HG03139 (cell line): Measurements from ENCODE around the gene LRIG1.

Source experiments
- ATAC-seq: cut with Tn5 transposase; IDR thresholded peaks from one replicate; pipeline ENCODE4 v1.9.1; 2021; ENCODE audit not compliant: unreplicated experiment

Gene LRIG1

DNA sequence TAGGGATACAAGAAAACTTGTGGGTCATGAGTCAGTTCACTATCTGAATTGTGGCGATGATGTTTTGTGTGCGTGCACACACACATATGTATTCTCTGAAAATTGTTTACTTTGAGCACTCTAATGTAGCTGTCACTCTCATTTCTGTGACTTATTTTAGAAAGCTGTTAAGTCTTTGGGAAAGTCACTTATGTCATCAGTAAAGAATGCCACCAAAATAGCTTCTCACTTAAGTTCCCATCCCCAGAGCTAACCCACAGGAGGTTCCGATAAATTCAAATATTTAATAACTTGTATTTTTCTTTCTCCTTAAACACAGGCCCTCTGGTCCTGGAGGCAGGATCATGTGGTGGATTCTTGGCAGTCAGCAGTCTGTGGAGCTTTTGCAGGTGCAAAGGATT is 138.3 kb downstream of the LRIG1 start:
- ATAC-seq = no peak

DNA sequence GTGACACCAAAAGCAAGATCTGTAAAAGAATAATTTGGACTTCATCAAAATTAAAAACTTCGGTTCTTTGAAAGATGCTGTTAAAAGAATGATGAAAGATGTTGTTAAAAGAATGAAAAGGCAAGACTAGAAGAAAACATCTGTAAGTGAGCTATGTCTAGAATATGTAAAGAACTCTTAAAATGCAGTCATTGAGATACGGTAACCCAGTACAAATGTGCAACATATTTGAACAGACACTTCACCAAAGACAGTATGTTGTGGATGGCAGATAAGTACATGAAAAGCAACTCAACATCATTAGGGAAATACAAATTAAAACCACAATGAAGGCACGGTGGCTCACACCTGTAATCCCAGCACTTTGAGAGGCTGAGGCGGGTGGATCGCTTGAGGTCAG is 139.5 kb downstream of the LRIG1 start:
- no peak for ATAC-seq

DNA sequence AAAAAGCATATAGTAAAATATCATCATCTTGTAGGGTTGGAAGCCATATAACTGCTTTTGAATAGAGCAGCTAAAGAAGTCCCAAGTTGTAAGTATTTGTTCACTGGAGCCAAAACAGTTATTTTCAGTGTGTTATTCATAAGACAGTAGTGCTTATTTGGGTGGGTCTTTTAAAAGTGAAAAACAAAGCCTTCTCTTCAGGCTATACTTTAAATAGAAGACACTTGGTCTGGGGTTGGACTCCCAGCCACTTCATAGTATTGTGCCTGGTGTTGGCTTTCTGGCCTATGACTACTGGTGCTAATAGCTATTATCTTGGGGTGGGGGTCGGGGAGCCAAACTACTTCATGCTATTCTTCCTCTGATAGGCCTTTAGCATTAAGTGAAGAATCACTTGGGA is 144.8 kb downstream of the LRIG1 start:
- no peak for ATAC-seq

DNA sequence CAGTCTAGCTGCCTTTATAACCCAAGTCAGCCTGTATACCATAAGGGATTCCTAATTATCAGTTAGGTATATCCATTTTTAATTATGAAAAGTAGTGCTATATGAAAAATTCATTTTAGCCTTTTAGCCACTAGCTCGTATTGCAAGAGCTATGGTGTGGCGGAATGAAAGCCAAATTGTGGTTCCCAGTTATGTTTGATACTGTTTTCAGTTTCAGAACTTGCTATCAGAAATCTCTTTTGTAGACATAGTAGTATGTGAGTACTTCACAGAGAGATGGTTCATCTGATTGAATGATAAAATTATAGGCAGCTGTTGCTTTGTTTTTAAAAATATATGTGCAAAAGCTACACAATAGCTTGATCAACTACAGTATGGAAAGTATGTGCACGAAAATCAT is 145.4 kb downstream of the LRIG1 start:
- ATAC-seq = no peak

DNA sequence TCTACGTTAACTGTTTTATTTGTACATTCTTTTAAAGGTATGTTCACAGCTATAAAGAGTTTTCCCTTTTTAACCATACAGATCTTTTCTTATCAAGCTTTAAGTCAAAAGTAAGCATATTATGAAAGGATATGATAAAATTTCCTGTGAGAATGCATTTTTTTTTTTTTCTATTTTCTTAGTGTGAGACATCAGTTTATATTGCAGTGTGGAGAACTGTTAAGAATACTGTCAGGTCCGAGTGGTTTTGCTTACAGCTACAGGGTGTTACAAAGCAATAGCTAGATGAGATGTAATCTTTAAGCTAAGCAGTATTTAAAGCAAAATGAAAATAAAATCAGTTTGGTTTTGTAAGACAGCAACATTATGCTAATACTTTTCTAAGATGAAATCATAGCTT is 146.8 kb downstream of the LRIG1 start:
- no peak for ATAC-seq

DNA sequence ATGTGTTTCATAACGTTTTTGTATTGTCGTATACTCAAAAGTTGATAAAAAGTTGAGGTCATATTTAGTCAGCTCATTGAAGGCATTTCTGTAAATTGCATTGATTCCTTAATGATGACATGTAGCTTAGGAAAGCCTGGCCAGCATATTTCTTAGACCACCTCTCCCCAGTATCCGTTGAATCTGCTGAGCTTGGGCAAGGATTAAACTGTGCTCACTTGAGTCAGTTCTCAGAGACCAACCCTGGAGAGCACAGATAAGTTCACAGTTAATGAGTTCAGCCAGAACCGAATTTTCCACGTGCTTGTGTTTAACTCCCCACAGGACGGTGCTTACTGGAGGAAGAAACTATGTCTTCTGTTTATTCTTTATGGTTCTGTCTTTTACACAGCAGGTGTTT is 147.3 kb downstream of the LRIG1 start:
- no peak for ATAC-seq

DNA sequence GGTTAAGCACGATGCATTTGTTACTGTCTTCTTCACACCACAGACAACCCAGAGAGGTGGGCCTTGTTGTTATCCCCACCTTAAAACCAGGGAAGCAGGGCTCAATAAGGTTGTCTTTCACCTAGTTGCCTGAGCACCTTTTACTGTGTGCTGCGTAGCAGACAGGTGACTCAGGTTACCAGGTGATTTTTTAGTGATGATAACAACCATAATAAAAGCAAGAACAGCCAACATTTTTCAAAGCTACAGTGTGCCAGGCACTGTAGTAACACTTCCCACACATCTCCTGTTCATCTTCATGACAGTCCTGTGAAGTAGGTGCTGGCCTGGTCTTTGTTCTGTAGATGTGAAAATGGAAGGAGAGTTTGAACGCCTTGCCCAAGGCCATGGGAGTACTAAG is 147.8 kb downstream of the LRIG1 start:
- no peak for ATAC-seq

DNA sequence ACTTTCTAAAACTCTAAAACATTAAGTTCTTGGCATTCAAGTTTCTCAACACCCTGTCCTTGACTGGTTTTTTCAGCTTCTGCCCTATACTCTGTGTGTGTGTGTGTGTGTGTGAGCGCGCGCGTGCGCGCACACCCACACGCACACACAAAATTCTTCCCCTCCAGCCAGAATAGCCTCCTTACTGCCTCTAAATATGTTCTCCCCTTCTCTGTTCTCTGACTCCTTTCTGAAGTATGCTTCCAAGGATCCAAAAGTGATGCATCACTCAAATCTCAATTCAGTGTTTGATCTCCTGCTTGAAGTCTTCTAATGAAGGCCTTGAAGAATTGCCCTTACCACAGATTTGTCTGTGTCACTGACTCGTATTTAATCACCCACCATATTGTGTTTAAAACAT is 150.2 kb downstream of the LRIG1 start:
- no peak for ATAC-seq

DNA sequence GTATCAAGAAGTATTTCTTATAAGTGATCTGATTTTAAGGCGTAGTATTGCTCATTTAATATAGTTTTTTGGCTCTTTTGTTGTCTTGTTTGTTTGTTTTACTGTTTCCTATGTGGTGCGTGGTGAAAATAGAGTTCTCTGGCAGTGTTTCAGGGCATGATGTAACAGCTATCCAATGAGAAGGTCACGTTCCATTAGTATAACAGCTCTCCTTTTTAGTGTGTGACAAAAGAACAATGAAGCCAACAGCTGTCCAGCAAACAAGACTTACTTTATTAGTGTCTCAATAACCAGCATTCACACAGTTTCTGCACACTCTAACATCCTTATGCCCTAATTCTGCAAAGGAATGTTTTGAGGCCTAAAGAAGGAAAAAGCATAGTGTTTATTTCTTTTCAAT is 152.1 kb downstream of the LRIG1 start:
- ATAC-seq = no peak

DNA sequence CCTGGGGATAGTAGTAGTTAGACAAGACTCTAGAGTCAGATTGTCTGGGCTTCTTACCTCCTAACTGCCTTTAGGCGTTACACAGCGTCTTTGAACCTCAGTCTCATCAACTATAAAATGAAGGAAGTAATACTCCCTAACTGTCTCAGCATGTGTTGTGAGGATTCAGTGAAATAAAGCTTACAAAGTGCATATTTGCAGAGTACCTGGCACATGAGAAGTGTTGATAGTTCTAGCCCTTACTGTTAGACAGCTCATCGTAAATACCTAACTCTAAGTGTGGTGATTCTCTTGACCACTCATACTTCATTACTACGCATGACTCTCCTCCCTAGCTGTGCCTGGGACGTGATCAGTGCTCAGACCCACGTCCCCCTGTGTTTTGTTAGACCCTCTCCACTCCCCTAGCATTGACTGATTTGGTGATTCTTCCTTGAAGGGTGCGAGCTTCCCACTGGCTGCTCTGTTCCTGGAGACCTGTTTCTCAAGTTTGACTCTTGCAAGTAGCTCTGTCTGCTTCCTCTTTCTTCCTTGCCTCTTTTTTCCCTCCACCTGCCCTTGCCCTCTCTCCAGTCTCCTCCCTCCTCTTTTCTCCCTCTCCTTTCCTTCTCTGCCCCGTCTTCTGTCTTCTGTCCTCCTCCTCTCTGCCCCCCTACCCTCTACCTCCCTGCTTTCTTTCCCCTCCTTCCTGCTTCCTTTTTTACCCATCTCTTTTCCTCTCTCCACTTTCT is 155.8 kb downstream of the LRIG1 start:
- no peak for ATAC-seq

DNA sequence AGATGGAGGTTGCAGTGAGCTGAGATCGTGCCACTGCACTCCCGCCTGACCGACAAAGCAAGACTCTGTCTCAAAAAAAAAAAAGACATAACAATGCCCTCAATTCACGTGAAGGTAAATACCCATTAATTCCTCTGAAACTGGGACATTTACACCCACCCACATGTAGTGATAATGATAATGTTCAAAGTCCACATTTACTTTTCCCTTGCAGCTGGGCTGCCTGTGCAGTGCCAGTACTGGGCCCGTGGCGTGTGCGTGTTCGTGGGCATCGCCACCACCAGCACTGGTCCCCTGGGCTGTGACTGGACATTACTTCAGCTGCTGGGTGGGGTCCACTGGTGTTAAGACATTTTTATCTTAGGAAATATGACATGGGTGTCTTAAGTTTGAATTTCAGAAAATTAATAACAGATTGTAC is 156.4 kb downstream of the LRIG1 start:
- ATAC-seq = no peak

DNA sequence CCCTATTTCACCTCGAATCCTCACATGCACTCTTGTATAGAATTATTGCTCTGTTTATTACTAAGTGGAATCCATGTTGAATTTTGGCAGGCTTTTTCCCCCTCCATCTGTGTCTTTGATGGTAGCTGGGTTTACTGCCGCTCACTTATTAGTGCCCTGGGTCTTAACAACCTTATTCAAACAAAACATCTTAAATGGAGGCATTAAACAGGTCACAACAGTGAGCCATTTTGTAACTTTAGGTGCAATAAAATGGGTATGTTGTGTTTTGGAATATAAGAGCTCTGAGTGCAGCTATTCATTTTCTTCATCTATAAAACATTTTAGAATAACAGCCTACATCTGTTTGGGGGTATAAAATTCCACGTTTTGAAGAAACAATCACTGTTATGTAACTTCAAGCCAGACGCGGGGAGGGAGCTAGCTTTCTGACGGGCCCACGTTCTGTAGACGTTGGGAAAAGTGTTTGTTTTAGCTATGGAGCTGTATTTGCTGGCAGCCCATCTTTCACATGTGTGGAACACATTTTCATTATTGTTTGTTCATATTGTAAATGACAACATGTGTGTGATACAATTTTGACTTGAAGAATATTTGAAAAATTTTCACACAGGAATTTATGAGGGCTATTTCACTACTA is 158.0 kb downstream of the LRIG1 start:
- ATAC-seq = no peak

DNA sequence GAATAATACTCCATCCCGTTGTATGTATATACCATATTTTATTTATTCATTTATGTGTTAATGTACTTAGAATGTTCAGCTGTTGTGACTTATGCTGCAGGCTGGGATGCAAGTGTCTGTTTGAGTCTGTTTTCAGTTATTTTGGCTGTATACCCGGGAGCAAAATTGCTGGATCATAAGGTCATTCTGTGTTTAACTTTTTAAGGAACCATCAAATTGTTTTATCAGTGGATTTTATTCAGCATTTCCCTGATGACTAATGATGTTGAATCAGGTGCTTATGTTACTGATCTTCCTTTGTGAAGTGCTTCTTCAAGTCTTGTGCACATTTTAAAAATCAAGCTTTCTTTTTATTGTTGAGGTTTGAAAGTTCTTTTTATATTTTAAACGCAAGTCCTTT is 161.9 kb downstream of the LRIG1 start:
- no peak for ATAC-seq

DNA sequence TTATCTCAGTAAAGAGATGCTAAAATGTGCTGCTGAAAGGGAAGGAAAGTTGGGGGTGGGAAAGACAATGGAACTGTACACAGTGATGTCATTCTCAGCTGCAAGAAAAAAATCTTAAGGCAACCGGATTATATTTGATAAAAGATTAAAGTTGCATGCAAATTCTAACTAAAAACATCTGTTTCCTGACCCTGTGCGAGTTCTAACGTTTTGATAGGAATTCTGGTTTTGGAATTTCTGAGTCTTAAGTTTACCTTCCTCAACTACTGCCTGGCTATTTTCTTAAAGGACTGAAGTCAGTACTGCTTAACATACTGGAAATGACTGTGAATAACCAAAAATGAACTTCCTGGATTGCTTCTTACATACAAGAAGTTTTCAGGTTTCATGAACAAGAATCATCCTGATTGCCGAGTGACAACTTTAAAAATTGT is 164.5 kb downstream of the LRIG1 start:
- no peak for ATAC-seq

DNA sequence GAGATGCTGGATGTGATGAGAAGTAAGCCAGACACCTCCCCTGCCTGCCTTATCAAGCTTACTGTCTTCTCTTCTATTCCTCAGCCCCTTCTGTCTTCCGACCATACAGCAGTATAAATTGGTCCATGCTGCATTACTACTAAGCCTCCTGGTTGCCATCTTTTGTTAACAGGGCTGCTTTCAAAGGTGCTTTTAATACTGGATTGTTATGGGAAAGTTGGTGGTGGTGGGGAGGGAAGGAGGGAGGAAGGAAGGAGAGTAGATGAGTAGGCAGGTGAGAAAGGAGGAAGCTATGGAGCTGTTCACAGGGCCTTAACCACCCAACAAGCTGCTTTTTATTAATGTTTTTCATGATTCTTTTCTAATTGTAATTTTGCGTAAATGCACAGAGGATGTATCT is 165.2 kb downstream of the LRIG1 start:
- no peak for ATAC-seq
